Fibroblast of pulmonary artery (primary cell): ENCODE results near the gene GNE.
"Not testable (repeated sequence)": the region's sequence is repeated elsewhere in the genome, so short reads cannot be mapped to it uniquely, and the experiment has no call there.

Experiments
- DNase-seq: peaks from one replicate; pipeline ENCODE4 v3.0.0-alpha.2; 2010; ENCODE audit warnings: low read depth
- H3K4me3 ChIP-seq: replicated peaks from 2 replicates; pipeline ENCODE4 v1.5.1; 2011; ENCODE audit warnings: low read depth, mild to moderate bottlenecking, control low read depth, low read length, moderate library complexity
- CTCF ChIP-seq: IDR thresholded peaks from 2 replicates; pipeline ENCODE4 v1.5.1; 2011; ENCODE audit warnings: mild to moderate bottlenecking, control low read depth, low read length, inconsistent platforms; ENCODE audit errors: missing control alignments

GNE gene

GRCh38 chr9:36258208-36258995, at the start of gene GNE:
TSS of gene GNE (minus strand) at chr9:36258448. CDS start at chr9:36249355, 9,093 bp downstream.
- TF ChIP-seq CTCF = no peak
- DNase-seq = peak; percentile 96
- peak within 1 kb of the TSS; percentile 63 for H3K4me3 ChIP-seq

DNA sequence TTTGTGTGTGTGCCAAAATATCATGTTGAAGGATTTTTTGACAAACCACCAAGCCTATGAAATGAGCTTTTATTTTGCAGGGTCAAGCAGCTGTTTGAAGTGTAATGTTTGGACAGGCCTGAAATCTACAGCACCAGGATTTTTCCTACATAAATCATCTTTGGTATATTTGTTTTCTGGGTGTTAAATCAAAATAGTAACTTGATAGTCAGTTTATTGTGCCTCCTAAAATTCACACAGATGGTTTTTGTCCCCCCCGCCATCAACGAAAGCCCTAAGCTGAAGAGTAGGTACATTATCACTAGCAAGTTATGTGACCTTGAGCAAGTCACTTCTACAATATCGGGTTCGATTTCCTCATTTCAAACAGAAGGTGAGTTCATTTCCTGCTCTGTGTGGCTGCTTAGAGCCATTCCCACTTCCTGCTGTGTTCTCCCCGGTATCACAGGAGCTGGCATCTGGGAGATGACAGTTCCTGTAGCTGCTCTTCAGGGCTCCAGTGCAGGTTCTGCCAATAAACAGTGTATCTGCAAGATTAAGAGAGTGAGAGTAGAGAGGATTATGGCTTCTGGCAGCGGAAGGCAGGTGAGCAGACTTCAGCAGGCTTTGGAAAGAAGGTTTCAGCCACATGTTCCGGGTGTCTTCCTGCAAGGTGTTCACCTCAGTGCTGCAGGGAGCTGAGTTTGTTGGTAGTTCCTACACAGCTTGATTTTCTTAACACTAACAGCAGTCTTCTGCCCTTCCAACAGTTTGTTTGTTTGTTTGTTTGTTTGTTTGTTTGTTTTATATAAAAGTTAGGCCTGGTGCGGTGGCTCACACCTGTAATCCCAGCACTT, 48.4 kb upstream of the GNE start:
- no peak for TF ChIP-seq CTCF
- peak; percentile 22 for DNase-seq
- H3K4me3 ChIP-seq = no peak overlapping the region

DNA sequence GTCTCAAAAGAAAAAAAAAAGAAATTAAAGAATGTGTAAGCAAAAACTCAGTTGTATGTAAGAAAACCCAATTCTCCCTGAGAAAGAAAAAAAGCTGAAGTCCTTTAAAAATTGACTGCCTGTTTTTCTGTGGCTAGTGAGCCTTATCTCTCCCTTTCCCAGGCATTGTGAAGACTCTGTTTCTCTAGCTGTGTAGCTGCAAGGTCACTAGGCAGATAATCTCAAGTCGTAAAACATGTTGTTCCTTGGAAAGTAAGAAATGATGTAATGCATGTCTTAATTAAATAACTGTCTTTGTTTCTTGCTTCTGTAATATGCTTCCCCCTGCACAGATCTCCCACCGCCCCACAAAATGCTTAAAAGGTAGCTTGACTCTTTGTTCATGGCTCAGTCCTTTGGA, 46.1 kb upstream of the GNE start:
- H3K4me3 ChIP-seq, DNase-seq: not testable (repeated sequence)

DNA sequence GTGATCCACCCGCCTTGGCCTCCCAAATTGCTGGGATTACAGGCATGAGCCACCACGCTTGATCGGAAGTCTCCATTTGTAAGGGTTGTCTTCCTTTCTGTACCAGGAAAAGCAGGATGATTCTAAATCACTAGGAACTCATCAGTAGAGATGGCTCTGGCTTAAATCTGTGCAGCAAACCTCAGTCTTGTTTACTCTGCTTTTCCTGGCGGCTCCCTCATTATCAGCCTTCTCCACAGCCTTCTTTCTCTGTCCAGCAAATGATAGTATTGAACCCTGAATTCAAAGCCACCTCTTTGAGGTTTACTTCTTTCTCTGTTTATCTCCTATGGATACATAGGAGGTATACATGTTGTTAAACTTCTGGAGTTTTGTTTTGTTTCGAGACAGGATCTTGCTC, 43.0 kb upstream of the GNE start:
- DNase-seq = no peak
- TF ChIP-seq CTCF = no peak
- H3K4me3 ChIP-seq = no peak overlapping the region

DNA sequence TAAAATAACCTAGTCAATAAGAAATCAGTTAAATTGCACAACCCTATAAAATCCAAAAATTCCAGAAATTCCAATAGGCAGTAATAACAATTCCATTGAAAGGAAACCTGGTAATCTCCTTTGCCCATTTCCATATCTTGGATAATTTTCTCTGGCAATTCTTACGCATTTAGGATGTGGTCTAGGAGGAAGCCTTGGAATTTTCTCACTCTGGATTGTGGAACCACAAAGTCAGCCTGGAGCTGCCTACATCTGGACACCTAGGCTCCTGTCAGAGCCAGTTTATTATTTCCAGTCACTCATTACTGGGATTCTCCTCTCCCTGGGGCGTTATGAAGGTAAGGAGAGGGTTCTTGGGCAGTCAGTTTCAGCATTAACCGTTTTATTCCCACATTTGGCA, 40.3 kb upstream of the GNE start:
- TF ChIP-seq CTCF = no peak
- DNase-seq = peak; percentile 44
- no peak overlapping the region for H3K4me3 ChIP-seq

DNA sequence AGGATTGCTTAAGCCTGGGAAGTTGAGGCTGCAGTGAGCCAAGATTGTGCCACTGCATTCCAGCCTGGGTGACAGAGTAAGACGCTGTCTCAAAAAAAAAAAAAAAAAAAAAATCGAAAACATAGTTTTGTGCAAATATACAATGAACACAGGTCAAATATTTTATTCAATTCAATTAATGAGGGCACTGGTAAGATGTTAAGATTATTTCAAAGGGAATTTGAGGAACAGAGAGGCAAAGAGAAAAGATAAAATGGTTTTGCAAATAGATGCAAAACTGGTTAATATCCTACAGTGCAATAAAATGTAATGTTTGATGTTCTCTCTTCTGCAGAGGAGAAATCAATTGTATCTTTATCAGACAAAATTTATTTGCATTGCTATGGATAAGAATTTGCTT, 39.5 kb upstream of the GNE start:
- DNase-seq = no peak
- TF ChIP-seq CTCF = no peak
- H3K4me3 ChIP-seq = no peak overlapping the region

DNA sequence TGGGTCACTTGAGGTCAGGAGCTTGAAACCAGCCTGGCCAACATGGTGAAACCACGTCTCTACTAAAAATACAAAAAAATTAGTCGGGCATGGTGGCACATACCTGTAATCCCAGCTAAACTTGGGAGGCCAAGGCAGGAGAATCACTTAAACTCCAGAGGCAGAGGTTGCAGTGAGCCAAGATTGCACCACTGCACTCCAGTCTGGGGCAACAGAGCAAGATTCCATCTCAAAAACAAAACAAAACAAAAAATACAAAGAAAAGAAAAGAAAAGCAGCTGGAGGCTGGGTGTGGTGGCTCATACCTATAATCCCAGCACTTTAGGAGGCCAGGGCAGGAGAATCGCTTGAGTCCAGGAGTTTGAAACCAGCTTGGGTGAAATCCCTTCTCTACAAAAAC, 36.7 kb upstream of the GNE start:
- not testable (repeated sequence) for DNase-seq, H3K4me3 ChIP-seq
